GM21367 (cell line): ENCODE measurements around the gene GMPS.
"Not testable (repeated sequence)": the region's sequence is repeated elsewhere in the genome, so short reads cannot be mapped to it uniquely, and the experiment has no call there.

Experiments
- ATAC-seq: cut with Tn5 transposase; IDR thresholded peaks from one replicate; pipeline ENCODE4 v1.9.1; 2021; ENCODE audit not compliant: unreplicated experiment

Gene GMPS

GRCh38 chr3:155934230-155934629, 63.8 kb downstream of the GMPS start:
- ATAC-seq: no peak

GRCh38 chr3:155938409-155938808, 68.0 kb downstream of the GMPS start:
- no peak for ATAC-seq

- no peak for ATAC-seq
Observed at GRCh38 chr3:155941354-155941753, 70.9 kb downstream of the GMPS start.

- ATAC-seq: no peak
Observed at GRCh38 chr3:155944081-155944480, 73.6 kb downstream of the GMPS start.

- no peak for ATAC-seq
Observed at GRCh38 chr3:155946178-155946577, 75.7 kb downstream of the GMPS start.

GRCh38 chr3:155948476-155948875, 78.0 kb downstream of the GMPS start:
- ATAC-seq: no peak

DNA sequence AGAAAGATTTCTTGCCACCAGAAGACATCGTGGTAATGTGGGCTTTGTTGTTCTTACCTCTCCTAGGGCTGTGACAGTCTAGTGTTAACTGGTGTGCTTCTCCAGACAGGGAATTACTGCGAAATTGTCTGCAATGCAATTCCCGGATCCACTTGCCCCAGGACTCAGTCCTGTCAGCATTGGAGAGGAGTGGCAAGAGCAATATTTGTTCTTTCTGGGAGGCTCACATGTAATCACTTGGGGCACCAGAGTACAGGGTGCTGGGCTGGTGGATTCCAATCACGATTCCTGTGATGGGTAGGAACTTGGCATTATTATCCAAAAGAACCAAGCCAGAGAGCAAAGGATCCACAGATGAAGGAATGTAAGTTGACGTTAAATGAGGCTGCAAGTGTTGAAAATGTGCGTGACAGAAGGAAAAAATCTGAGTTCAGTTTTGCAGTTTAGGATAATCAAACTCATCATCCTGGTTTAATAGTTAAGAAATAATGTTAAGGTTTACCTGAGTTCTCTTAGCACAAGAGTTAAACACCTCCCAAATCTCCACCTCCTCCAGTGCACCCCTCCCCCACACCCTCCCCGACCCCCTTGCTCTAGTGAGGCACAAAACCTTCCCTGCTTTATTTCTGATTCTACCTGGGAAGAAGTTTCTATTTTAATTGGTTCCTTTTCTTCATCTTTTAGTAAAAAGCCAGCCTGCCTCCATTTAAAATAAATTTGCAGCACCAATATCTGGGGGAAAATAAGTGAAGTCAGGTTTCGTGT, 79.2 kb downstream of the GMPS start:
- no peak for ATAC-seq

- no peak for ATAC-seq
Observed at GRCh38 chr3:155956508-155957411, 86.3 kb downstream of the GMPS start.

GRCh38 chr3:155957412-155957880, 87.0 kb downstream of the GMPS start:
- ATAC-seq: no peak

DNA sequence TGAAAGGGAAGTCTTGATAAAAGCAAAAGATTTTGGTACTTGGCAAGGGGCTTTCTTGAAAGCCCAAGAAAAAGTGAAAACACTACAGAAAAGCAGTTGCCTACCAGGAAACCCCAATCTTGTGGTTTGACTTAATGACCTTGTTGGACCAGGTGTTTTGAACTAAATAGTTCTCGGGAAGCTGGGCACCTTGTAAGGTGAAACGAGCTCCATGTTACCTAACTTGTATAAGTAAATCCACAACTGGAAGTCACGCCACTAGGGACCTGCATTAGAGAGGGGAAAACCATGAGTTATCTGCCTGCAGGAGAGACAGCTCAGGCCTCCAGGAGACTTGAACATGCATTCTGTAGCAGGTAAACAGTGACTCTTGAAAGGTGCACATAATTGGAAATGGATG, 88.2 kb downstream of the GMPS start:
- ATAC-seq: no peak

GRCh38 chr3:155960060-155960459, 89.6 kb downstream of the GMPS start:
- ATAC-seq: no peak

DNA sequence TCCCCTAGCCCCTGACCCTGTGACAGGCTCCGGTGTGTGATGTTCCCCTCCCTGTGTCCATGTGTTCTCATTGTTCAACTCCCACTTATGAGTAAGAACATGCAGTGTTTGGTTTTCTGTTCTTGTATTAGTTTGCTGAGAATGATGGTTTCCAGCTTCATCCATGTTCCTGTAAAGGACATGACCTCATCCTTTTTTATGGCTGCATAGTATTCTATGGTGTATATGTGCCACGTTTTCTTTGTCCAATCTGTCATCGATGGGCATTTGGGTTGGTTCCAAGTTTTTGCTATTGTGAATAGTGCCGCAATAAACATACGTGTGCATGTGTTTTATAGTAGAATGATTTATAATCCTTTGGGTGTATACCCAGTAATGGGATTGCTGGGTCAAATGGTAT, 90.6 kb downstream of the GMPS start:
- ATAC-seq: not testable (repeated sequence)

DNA sequence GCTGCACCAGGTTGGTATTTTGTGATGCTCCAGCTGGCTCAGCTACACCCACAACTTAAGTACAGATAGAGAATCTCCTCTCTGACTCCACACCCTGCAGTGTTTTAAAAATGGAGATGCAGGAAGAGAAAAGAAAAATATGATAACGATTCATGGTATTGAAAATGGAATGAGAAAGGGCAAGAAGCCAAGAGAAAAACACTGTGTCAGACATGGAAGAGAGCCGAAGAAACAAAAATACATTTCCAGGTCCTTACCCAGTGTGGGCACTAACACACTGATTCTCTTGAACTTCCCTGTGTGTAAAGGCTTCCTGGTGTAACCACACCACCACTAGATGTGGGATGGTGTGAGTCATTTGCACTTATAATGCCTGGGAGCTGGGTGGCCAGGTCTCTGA, 93.1 kb downstream of the GMPS start:
- no peak for ATAC-seq

GRCh38 chr3:155970398-155970797, 99.9 kb downstream of the GMPS start:
- no peak for ATAC-seq

- no peak for ATAC-seq
Observed at GRCh38 chr3:155972885-155973584, 102.6 kb downstream of the GMPS start.

DNA sequence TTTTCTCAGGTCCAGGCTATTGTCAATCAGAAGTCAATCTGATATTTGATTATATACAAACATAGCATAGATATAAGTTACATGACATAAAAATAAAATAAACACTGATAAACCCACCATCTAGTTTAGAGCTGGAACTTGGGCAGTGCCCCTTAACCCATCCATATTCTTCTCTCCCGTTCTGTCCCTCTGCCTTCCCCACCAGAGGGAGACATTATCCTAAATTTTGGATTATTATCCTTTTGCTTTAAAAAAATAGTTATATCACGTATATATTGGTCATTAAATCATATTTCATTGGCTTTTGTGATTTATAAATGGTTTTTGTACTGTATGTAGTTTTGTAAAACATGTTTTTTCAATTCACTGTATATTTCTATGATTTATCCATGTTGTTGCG, 107.9 kb downstream of the GMPS start:
- no peak for ATAC-seq

- ATAC-seq: no peak
Observed at GRCh38 chr3:155979746-155980145, 109.3 kb downstream of the GMPS start.

- no peak for ATAC-seq
Observed at GRCh38 chr3:155981669-155982068, 111.2 kb downstream of the GMPS start.

DNA sequence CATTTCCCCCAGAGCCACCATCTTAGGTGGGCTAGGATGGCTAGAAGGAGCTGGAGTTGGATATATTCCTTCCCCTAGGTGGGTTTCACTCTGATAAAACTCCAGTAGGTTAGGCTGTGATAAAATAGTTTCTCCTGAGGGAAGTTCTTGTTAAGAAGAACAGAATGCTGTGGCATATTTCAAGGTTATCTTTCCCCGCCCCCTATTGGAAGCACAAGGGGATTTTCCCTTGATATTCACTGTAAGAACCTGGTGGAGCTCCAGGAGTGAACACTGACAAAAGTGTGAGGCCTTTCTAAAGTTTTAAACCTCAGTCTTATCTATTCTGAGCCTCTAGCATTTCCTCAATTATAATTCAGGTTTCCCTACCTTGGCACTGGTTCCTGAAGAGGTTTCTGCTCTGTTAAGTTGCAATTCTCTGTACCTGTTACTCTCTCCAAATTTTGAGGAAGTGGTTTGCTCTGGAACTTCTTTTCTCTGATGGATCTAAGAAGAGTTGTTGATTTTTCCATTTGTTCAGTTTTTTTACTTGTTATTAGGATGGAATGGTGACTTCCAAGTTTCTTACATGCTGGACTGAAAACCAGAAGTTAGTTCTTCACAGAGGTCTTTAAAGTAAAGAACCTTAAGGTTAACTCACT, 113.5 kb downstream of the GMPS start:
- ATAC-seq: no peak

- no peak for ATAC-seq
Observed at GRCh38 chr3:155984791-155985417, 114.5 kb downstream of the GMPS start.
